Activated gamma-delta T cell treated with anti-CD3 and anti-CD28 coated beads, Interleukin-2, amount 50 U/mL, for 16 hours (primary cell): ENCODE results near the gene MBTPS2.

Experiments used
- DNase-seq: peaks from one replicate; pipeline ENCODE4 v3.0.0-alpha.2; 2020; ENCODE audit warnings: low read depth

The MBTPS2 gene

DNA sequence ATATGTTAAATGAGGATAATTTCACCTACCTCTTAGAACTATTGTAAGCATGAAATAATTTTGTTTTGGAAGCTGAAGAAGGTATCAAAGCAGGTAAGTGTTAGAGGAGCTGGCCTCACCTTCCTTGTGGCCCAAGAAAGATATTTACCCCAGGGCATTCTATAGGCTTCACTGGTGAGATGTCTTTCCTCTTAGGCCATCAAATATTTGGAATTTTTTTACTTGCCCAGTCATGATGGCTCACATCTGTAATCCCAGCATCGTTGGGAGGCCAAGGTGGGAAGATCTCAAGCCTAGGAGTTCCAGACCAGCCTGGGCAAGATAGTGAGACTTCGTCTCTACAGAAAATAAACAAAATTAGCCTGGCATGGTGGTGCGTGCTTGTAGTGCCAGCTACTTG lies 95.0 kb downstream of the MBTPS2 start:
- no peak for DNase-seq
